ENCODE data around the gene CRELD2. TPM values are rescaled to one million over a fixed set of nuclear protein-coding genes. Genes with fewer than 3 reads are reported as not detected.

The CRELD2 gene
- polyA plus RNA-seq, 1 donor (not counting 4 experiments of a cell fraction or from before 2014, with no cell fraction given), result 33.5 TPM

DNA sequence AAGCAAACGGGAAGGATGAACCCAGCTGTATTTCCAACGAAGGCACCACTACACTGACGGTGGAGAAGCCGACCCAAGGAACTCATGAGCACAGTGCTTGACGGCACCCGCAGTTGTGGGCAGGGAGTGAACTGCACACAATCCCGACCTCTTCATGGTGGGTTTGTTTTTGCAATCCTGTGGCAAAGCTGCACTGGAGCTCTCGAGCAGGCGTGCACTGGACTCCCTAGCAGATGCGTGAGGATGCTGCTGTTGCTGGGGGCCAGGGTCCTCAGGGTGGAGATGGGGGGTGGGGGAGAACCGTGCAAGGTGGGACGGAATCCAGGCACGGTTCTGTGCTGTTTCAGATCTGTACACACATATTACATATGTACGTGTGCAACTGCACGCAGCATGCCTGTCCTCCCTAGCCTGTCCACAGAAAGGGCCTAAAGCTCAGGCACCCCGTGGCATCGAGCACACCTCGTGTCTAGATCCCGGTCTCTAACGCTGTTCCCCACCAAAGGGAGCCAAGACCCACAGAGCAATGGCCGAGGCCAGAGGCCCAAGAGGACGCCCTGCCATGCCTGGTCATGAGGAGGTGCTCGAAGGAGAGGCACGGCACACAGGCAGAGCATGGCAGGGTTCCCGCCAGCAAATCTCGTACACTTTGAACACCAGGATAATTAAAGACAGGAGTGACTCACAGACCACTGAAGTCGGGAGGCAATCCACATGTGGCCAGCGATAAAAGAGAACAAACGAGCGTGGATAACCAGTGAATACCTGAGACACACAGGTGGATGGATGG is 17.8 kb upstream of the CRELD2 start:
- H3K27ac ChIP-seq (ENCODE audit: control insufficient read depth, insufficient read depth, low read length), result no peak overlapping the region
- no peak for FAIRE-seq
- no peaks in the 10 kb centered on the region for H3K79me2 ChIP-seq (ENCODE audit: control insufficient read depth, insufficient read depth, low read length)
- no peak overlapping the region for H3K4me2 ChIP-seq (ENCODE audit: control insufficient read depth, extremely low read depth, insufficient read depth, low read depth, low read length)
- no peaks in the 10 kb centered on the region for H3K9me1 ChIP-seq (ENCODE audit: control insufficient read depth, extremely low read depth, insufficient read depth, low read length)
- H3K9me3 ChIP-seq (ENCODE audit: control insufficient read depth, low read depth, low read length), result peaks cover 3% of the 10 kb centered on the region
- no peaks in the 10 kb centered on the region for H4K20me1 ChIP-seq (ENCODE audit: control insufficient read depth, extremely low read depth, insufficient read depth, low read length)
- TF ChIP-seq EZH2 (IDR thresholded peaks at IDR 0.05; ENCODE audit: low read length), result no peak
- TF ChIP-seq CTCF (optimal IDR thresholded peaks at IDR 0.05 in 1 of 3, IDR thresholded peaks at IDR 0.05 in 1 of 3, conservative IDR thresholded peaks at IDR 0.05 in 1 of 3; ENCODE audit: extremely low read depth in 1 of 3, insufficient read depth in 2 of 3, low read length in 3 of 3), result no peak
- peaks cover 3 to 17% of the 10 kb centered on the region in 2 experiments for H3K36me3 ChIP-seq (ENCODE audit: control insufficient read depth in 2 of 2, extremely low read depth in 1 of 2, insufficient read depth in 2 of 2, low read length in 2 of 2)
- no peak overlapping the region for H3K4me3 ChIP-seq (ENCODE audit: control insufficient read depth in 2 of 3, extremely low read depth in 1 of 3, insufficient read depth in 2 of 3, low read depth in 1 of 3, low read length in 3 of 3)
- H2AFZ ChIP-seq (ENCODE audit: control insufficient read depth, low read length), result no peak overlapping the region
- H3K4me1 ChIP-seq (ENCODE audit: control insufficient read depth, extremely low read depth, insufficient read depth, low read length), result no peaks in the 10 kb centered on the region
- no peak overlapping the region for H3K9ac ChIP-seq (ENCODE audit: control insufficient read depth, extremely low read depth, insufficient read depth, low read length)
- no peak for DNase-seq (ENCODE audit: low read depth, low spot score)
- no peaks in the 10 kb centered on the region for H3K27me3 ChIP-seq (ENCODE audit: control insufficient read depth, extremely low read depth, insufficient read depth, low read length)
- dilution Hi-C loops (cut with MboI; ENCODE audit: extremely low pct_ligation_motif_present, low sequenced_read_pairs), result no loop called here

GRCh38 chr22:49901457-49901856 is 17.0 kb upstream of the CRELD2 start:
- Histone ChIP-seq H3K9ac (ENCODE audit: control insufficient read depth, extremely low read depth, insufficient read depth, low read length) (no peak overlapping the region), H3K27ac (ENCODE audit: control insufficient read depth, insufficient read depth, low read length) (no peak overlapping the region), H3K9me3 (ENCODE audit: control insufficient read depth, low read depth, low read length) (peaks cover 3% of the 10 kb centered on the region), H3K79me2 (ENCODE audit: control insufficient read depth, insufficient read depth, low read length) (no peaks in the 10 kb centered on the region), H3K9me1 (ENCODE audit: control insufficient read depth, extremely low read depth, insufficient read depth, low read length) (no peaks in the 10 kb centered on the region), H3K36me3 (ENCODE audit: control insufficient read depth in 2 of 2, extremely low read depth in 1 of 2, insufficient read depth in 2 of 2, low read length in 2 of 2) (peaks cover 3 to 17% of the 10 kb centered on the region in 2 experiments), H3K4me1 (ENCODE audit: control insufficient read depth, extremely low read depth, insufficient read depth, low read length) (no peaks in the 10 kb centered on the region), H3K4me3 (ENCODE audit: control insufficient read depth in 2 of 3, extremely low read depth in 1 of 3, insufficient read depth in 2 of 3, low read depth in 1 of 3, low read length in 3 of 3) (no peak overlapping the region), H2AFZ (ENCODE audit: control insufficient read depth, low read length) (no peak overlapping the region), H3K4me2 (ENCODE audit: control insufficient read depth, extremely low read depth, insufficient read depth, low read depth, low read length) (no peak overlapping the region), H3K27me3 (ENCODE audit: control insufficient read depth, extremely low read depth, insufficient read depth, low read length) (no peaks in the 10 kb centered on the region), H4K20me1 (ENCODE audit: control insufficient read depth, extremely low read depth, insufficient read depth, low read length) (no peaks in the 10 kb centered on the region)
- TF ChIP-seq CTCF (optimal IDR thresholded peaks at IDR 0.05 in 1 of 3, IDR thresholded peaks at IDR 0.05 in 1 of 3, conservative IDR thresholded peaks at IDR 0.05 in 1 of 3; ENCODE audit: extremely low read depth in 1 of 3, insufficient read depth in 2 of 3, low read length in 3 of 3) (no peak), EZH2 (IDR thresholded peaks at IDR 0.05; ENCODE audit: low read length) (no peak)
- dilution Hi-C loops (cut with MboI; ENCODE audit: extremely low pct_ligation_motif_present, low sequenced_read_pairs), result no loop called here
- DNase-seq (ENCODE audit: low read depth, low spot score) (no peak), FAIRE-seq (no peak)
